PC-3 (cell line): ENCODE data around the gene TNFSF13. TPM values are rescaled to one million over a fixed set of nuclear protein-coding genes. Genes with fewer than 3 reads are reported as not detected.

Experiments
- ATAC-seq: fragments of 200-7000 bp; cut with Tn5 transposase; 2 replicates; pipeline ENCODE4 v1.9.1; 2020; ENCODE audit warnings: mild to moderate bottlenecking, moderate library complexity
- BruUV-seq: library from RNA; stranded (reverse); fragments of 400-500 nt; replicated peaks from 2 replicates; lab custom pipeline; 2021; lab: Mats Ljungman, UMichigan
- CTCF ChIA-PET: fragments of 300-600 bp; sonication (Branson Sonifier 250); formaldehyde crosslinking; loops from one replicate; lab custom pipeline; 2022; ENCODE audit warnings: antibody characterized with exemption; lab: Charles Lee
- POLR2A ChIA-PET: fragments of 300-600 bp; sonication (Branson Sonifier 250); formaldehyde crosslinking; loops from one replicate; lab custom pipeline; 2022; ENCODE audit warnings: antibody characterized with exemption; ENCODE audit not compliant: unreplicated experiment; lab: Charles Lee
- DNase-seq: peaks from one replicate; pipeline ENCODE4 v3.0.0-alpha.2; 2015
- H2AFZ ChIP-seq: fragments of 300-600 bp; sonication (generic); 2 replicates; pipeline ENCODE4 v1.6.0; 2016; ENCODE audit warnings: antibody characterized with exemption, low read length
- H3F3A ChIP-seq: fragments of 300-600 bp; sonication (generic); one replicate; pipeline ENCODE4 v1.6.0; 2017; ENCODE audit warnings: antibody characterized with exemption, low read length, control low read depth, mild to moderate bottlenecking; ENCODE audit not compliant: unreplicated experiment
- H3K27ac ChIP-seq: fragments of 300-600 bp; sonication (generic); 2 replicates; pipeline ENCODE4 v1.5.1; 2016; ENCODE audit warnings: mild to moderate bottlenecking, low read length
- H3K27me3 ChIP-seq: fragments of 300-600 bp; sonication (generic); 2 replicates; pipeline ENCODE4 v1.6.1; 2016; ENCODE audit warnings: low read length, mixed read lengths
- H3K36me3 ChIP-seq: fragments of 300-600 bp; sonication (generic); 2 replicates; pipeline ENCODE4 v1.6.1; 2016; ENCODE audit warnings: low read depth, mixed run types, low read length, mixed read lengths
- H3K4me1 ChIP-seq: fragments of 300-600 bp; sonication (generic); 2 replicates; pipeline ENCODE4 v1.5.1; 2016; ENCODE audit warnings: low read length; ENCODE audit not compliant: insufficient read depth
- H3K4me2 ChIP-seq: fragments of 300-600 bp; sonication (generic); 2 replicates; pipeline ENCODE4 v1.6.0; 2016; ENCODE audit warnings: low read length
- H3K4me3 ChIP-seq: fragments of 300-600 bp; sonication (generic); 2 replicates; pipeline ENCODE4 v1.5.1; 2016; ENCODE audit warnings: mild to moderate bottlenecking, low read length, mixed read lengths
- H3K79me2 ChIP-seq: fragments of 300-600 bp; sonication (generic); 2 replicates; pipeline ENCODE4 v1.6.1; 2017; ENCODE audit warnings: low read length, mixed read lengths
- H3K9ac ChIP-seq: fragments of 300-600 bp; sonication (generic); 2 replicates; pipeline ENCODE4 v1.6.0; 2016; ENCODE audit warnings: mild to moderate bottlenecking, low read length
- H3K9me2 ChIP-seq: fragments of 300-600 bp; sonication (generic); replicated peaks from 2 replicates; pipeline ENCODE4 v1.6.1; 2016; ENCODE audit warnings: mixed run types, low read length, mixed read lengths
- H3K9me3 ChIP-seq: fragments of 300-600 bp; sonication (generic); 2 replicates; pipeline ENCODE4 v1.6.1; 2016; ENCODE audit warnings: low read length, mixed read lengths
- H4K20me1 ChIP-seq: fragments of 300-600 bp; sonication (generic); 2 replicates; pipeline ENCODE4 v1.6.1; 2016; ENCODE audit warnings: low read length, mixed read lengths
- EZH2 ChIP-seq: fragments of 300-600 bp; sonication (generic); IDR thresholded peaks from one replicate; pipeline ENCODE4 v1.6.1; 2017; ENCODE audit warnings: antibody characterized with exemption, mild to moderate bottlenecking, low read length; ENCODE audit not compliant: unreplicated experiment
- EZH2phosphoT487 ChIP-seq: fragments of 300-600 bp; sonication (generic); IDR thresholded peaks from 2 replicates; pipeline ENCODE4 v1.6.1; 2018; ENCODE audit warnings: mild to moderate bottlenecking, antibody characterized with exemption, low read length, borderline replicate concordance
- intact Hi-C: fragments of 100-400 bp; cut with micrococcal nuclease; formaldehyde crosslinking; loops from 2 replicates; pipeline ENCODE4 v1.9.0; 2023
- total RNA-seq: library from RNA; depleted of rRNA; stranded (reverse); fragments of >200 nt; gene quantifications from 2 replicates; pipeline ENCODE4 v1.2.3, GENCODE V29; 2014
- TF ChIP-seq, protein P1 (sequence below): fragments of 300-600 bp; sonication (generic); conservative IDR thresholded peaks from 2 replicates; pipeline ENCODE4 v1.5.1; 2017; ENCODE audit warnings: antibody characterized with exemption, low read depth, mild to moderate bottlenecking, low read length

TNFSF13 gene
- total RNA-seq, 1 experiment from 2014 or later = 3.6 TPM

DNA sequence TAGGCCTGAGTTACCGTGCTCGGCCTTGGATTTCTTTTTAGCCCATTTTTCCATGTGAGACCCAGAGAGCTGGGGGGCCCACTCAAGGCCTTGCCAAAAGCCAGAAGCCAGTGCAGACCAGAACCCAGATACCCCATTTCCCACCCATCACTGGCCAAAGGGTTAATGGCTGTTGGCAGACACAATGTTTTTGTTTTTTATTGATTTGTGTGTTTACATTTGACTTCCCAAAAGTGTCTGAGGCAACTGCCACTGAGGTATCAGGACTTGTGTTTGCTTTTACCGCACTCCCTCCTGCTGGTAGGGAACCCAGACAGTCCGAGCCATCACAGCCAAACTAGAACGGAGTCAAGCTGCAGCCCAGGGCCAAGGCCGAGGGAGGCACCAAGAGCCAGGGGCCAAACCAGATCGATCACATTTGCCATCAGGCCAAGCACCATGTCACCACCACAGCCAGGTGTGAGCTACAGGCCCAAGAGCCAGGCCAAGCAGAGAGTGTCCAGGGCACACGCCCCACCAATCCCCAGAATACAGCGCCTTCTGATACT is 17.4 kb upstream of the TNFSF13 start:
- no peaks in the 10 kb centered on the region for H3K9me2 ChIP-seq
- no peaks in the 10 kb centered on the region for H3K27me3 ChIP-seq
- no peak overlapping the region for H2AFZ ChIP-seq
- H3K36me3 ChIP-seq = no peaks in the 10 kb centered on the region
- no peaks in the 10 kb centered on the region for H3K9me3 ChIP-seq
- no TSS peak for BruUV-seq
- H3K4me3 ChIP-seq = no peak overlapping the region
- no peaks in the 10 kb centered on the region for H4K20me1 ChIP-seq
- intact Hi-C loops = no loop called here
- no peaks in the 10 kb centered on the region for H3F3A ChIP-seq
- no peak overlapping the region for H3K4me2 ChIP-seq
- ATAC-seq (no peak), DNase-seq (no peak)
- CTCF ChIA-PET = no interaction called here
- TF ChIP-seq EZH2 = no peak
- TF ChIP-seq EZH2phosphoT487 = no peak
- no peaks in the 10 kb centered on the region for H3K79me2 ChIP-seq
- no peak overlapping the region for H3K9ac ChIP-seq
- H3K27ac ChIP-seq = no peak overlapping the region
- H3K4me1 ChIP-seq = no peaks in the 10 kb centered on the region
- POLR2A ChIA-PET = no interaction called here

DNA sequence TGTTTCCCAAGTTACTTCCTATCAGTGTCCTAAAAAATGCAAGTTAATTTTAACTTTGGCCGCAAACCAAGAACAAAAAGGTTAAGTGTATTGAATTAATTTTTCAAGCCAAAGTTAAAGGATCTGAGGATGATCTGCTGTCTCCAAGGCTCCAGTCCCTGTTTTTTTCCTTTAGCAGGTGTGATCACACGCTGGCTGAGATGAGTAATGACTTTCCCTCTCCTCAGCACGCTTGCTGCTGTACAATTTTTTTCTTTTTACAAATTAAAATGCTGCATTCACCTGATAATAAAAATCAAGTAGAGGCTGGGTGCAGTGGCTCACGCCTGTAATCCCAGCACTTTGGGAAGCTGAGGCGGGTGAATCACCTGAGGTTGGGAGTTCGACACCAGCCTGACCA is 13.6 kb upstream of the TNFSF13 start:
- H3K9me3 ChIP-seq = no peaks in the 10 kb centered on the region
- no peaks in the 10 kb centered on the region for H3F3A ChIP-seq
- ChIA-PET POLR2A (no interaction called here), CTCF (no interaction called here)
- intact Hi-C loops = no loop called here
- H3K9me2 ChIP-seq = no peaks in the 10 kb centered on the region
- H3K4me1 ChIP-seq = peaks cover 9% of the 10 kb centered on the region; the same call in 1 of the 2 replicates
- H3K9ac ChIP-seq = no peak overlapping the region
- no peak for ATAC-seq
- H4K20me1 ChIP-seq = no peaks in the 10 kb centered on the region
- no peak overlapping the region for H2AFZ ChIP-seq
- H3K79me2 ChIP-seq = no peaks in the 10 kb centered on the region
- no peak overlapping the region for H3K4me3 ChIP-seq
- DNase-seq = no peak
- H3K27ac ChIP-seq = no peak overlapping the region
- BruUV-seq = no TSS peak
- no peaks in the 10 kb centered on the region for H3K36me3 ChIP-seq
- no peaks in the 10 kb centered on the region for H3K27me3 ChIP-seq
- H3K4me2 ChIP-seq = no peak overlapping the region
- TF ChIP-seq EZH2phosphoT487 (no peak), EZH2 (no peak)
- TF ChIP-seq, protein P1, sequence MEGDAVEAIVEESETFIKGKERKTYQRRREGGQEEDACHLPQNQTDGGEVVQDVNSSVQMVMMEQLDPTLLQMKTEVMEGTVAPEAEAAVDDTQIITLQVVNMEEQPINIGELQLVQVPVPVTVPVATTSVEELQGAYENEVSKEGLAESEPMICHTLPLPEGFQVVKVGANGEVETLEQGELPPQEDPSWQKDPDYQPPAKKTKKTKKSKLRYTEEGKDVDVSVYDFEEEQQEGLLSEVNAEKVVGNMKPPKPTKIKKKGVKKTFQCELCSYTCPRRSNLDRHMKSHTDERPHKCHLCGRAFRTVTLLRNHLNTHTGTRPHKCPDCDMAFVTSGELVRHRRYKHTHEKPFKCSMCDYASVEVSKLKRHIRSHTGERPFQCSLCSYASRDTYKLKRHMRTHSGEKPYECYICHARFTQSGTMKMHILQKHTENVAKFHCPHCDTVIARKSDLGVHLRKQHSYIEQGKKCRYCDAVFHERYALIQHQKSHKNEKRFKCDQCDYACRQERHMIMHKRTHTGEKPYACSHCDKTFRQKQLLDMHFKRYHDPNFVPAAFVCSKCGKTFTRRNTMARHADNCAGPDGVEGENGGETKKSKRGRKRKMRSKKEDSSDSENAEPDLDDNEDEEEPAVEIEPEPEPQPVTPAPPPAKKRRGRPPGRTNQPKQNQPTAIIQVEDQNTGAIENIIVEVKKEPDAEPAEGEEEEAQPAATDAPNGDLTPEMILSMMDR = no peak

DNA sequence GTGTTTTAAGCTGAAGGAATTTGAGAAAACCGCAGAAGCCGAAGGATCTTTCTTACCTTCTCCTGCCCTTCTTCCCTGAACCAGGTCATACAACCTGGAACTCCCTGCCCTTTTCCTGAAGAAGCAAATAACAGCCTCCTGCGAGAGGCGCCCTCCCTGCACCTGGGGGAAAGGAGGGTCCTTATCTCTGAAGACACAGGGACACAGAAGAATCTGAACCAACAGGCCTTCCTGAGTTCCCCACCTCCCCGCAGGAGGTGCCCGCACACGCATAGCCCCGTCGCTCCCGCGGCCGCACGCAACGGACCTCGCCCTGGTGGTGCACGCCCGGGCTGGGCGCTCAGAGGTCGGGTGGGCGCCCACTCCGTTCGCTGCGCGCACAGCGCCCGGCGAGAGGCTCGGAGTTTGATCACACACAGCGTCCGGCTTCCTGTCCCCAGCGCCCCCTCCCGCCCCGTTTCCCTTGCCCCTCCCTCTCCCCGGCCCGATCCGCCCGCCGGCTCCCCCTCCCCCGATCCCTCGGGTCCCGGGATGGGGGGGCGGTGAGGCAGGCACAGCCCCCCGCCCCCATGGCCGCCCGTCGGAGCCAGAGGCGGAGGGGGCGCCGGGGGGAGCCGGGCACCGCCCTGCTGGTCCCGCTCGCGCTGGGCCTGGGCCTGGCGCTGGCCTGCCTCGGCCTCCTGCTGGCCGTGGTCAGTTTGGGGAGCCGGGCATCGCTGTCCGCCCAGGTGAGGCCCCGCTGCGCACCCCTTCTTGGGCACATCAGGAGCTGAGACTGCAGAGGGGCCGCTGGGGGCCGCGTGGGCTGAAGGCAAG is 9.8 kb upstream of the TNFSF13 start, which contains the start of gene TNFSF12:
TNFSF12 (plus strand) TSS at position 474 of the 816 bp plus-strand sequence; CDS start at position 570, 96 bp downstream.
- Histone ChIP-seq H3K79me2 (no peaks in the 10 kb centered on the region), H3F3A (no peaks in the 10 kb centered on the region), H3K4me3 (peak within 1 kb of the TSS; percentile 87), H3K4me2 (peak within 1 kb of the TSS; percentile 98), H3K4me1 (peaks cover 9% of the 10 kb centered on the region; the same call in 1 of the 2 replicates), H3K27ac (no peak within 1 kb of the TSS), H4K20me1 (no peaks in the 10 kb centered on the region), H3K9me3 (no peaks in the 10 kb centered on the region), H3K27me3 (no peaks in the 10 kb centered on the region), H2AFZ (peak within 1 kb of the TSS; percentile 90), H3K36me3 (no peaks in the 10 kb centered on the region), H3K9me2 (no peaks in the 10 kb centered on the region), H3K9ac (peak within 1 kb of the TSS; percentile 63)
- TF ChIP-seq, protein P1 = no peak
- TF ChIP-seq EZH2phosphoT487 (no peak), EZH2 (no peak)
- DNase-seq (peak; percentile 31), ATAC-seq (peak; percentile 81)
- BruUV-seq = no TSS peak
- ChIA-PET POLR2A (no interaction called here), CTCF (no interaction called here)
- intact Hi-C loops = no loop called here
